HG02571 (cell line): ENCODE measurements around the gene POC1A.
"Not testable (repeated sequence)": the region's sequence is repeated elsewhere in the genome, so short reads cannot be mapped to it uniquely, and the experiment has no call there.

ENCODE experiments used
- ATAC-seq: cut with Tn5 transposase; IDR thresholded peaks from one replicate; pipeline ENCODE4 v1.9.1; 2021; ENCODE audit warnings: mild to moderate bottlenecking, moderate library complexity; ENCODE audit not compliant: unreplicated experiment

The POC1A gene

DNA sequence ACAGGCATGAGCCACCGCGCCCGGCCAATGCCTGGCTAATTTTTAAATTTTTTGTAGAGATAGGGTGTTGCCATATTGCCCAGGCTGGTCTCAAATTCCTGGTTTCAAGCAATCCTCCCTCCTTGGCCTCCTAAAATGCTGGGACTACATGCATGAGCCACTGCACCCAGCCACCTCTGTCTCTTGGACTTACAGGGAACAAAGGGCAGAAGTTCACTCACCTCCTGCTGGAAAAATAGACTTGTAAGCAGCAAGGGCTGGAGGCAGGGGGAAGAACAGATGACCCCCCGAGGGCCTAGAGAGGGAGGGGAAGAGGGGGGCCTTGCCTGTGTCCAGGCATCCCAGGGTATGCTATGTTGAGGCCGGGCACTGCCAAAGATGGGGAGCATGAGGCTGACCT, 120.0 kb downstream of the POC1A start:
- no peak for ATAC-seq

- not testable (repeated sequence) for ATAC-seq
Observed at GRCh38 chr3:52033748-52034147, 120.5 kb downstream of the POC1A start.

- no peak for ATAC-seq
Observed at GRCh38 chr3:52032702-52033408, 121.4 kb downstream of the POC1A start.

DNA sequence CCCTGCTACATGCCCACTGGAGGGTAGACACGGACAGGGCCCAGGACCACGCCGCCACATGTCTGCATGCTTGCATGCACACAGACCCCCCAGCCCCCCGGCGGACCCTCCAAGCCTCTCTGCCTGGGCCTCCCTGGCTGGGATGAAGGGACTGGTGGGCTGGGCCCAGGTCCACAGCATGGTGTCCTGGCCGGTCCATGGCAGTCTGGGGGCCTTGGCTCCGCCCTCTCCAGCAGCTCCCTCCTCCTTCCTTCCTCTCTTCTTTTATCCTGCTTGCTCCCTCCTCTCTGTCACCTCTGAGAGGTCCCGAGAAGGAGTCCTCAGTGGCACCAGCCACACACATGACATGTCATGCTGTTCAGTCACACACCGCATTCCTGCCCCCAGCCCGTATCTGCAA, 122.3 kb downstream of the POC1A start:
- no peak for ATAC-seq

GRCh38 chr3:52030714-52031310, 123.4 kb downstream of the POC1A start:
- no peak for ATAC-seq

DNA sequence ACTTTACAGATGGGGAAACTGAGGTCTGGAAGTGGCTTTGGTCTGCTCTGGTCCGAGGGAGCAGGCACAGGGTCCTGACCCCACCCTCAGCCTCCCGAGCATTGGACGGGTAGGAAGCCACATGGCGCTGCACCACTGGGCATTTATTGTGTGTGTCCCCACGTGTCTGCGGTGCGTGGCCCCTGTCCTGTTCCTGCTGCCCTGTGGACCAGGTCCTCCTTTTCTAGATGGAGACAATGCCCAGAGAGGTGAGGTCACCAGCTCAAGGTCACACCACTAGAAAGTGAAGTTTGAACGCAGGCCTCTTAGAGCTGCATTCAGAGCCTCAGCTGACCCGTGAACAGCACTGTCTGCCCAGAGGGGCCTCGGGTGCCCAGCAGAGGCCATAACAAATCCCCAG, 124.7 kb downstream of the POC1A start:
- ATAC-seq = no peak

GRCh38 chr3:52029053-52029452, 125.2 kb downstream of the POC1A start:
- no peak for ATAC-seq

DNA sequence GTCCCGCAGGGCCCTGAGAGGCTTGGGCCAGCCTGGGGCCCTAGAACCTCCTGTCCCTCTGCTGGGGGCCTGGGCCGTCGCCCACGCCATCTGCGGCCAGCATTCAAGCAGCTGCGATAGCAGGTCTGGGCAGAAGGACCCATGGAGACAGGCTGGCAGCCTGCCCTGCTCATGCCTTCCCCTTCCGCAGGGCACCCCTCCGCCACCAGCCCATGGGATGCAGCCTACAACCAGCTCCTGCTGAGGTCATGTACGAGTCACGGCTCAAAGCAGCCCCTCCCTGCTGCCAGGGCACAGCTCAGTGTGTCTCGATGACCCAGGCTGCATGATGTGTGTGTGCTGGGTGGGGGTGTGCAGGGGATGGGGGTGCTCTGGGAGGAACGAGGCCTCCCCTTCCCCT, 125.7 kb downstream of the POC1A start:
- no peak for ATAC-seq

- ATAC-seq = no peak
Observed at GRCh38 chr3:52026041-52026440, 128.2 kb downstream of the POC1A start.

DNA sequence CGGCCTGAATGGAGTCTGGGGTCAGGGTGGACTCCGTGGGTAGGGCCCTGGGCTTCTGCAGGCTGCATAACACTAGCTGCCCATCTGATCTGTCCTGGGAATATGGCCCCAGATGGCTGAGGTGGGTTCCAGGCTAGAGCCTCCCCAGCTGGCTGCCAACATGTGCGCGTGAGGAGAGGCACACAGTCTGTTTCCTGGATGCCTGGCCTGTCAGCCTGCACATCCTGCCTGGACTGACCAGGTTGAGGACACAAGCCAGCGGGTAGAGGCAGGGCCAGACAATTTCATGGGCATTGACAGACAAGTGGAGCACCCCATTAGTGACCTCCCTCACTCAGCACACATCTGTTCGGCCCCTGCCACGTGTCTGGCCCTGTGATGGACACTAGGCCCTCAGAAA, 128.8 kb downstream of the POC1A start:
- no peak for ATAC-seq
